GM12891 (cell line): ENCODE data around the gene THOC5.
A peak's percentile ranks its signal among the peaks of the same experiment; 100 is the strongest.
"Not testable (repeated sequence)": the region's sequence is repeated elsewhere in the genome, so short reads cannot be mapped to it uniquely, and the experiment has no call there.

Experiments used
- DNase-seq: peaks from one replicate; pipeline ENCODE4 v3.0.0; 2011; ENCODE audit warnings: low spot score; ENCODE audit not compliant: insufficient read length
- FAIRE-seq: peaks from 2 replicates; lab custom pipeline; 2011; peaks lifted over from hg19 to GRCh38; lab: Jason Lieb, UNC
- PAX5 ChIP-seq: IDR thresholded peaks from 2 replicates; pipeline ENCODE4 v1.6.1; 2011; ENCODE audit warnings: low read length, moderate library complexity, mild to moderate bottlenecking; ENCODE audit not compliant: insufficient read depth, severe bottlenecking
- POLR2A ChIP-seq: IDR thresholded peaks from 2 replicates; pipeline ENCODE4 v1.6.1; 2011; ENCODE audit warnings: low read depth, low read length, control low read depth
- POLR2AphosphoS5 ChIP-seq: IDR thresholded peaks from 2 replicates; pipeline ENCODE4 v1.6.1; 2011; ENCODE audit warnings: low read depth, low read length, control low read depth
- POU2F2 ChIP-seq: IDR thresholded peaks from 2 replicates; pipeline ENCODE4 v1.6.1; 2011; ENCODE audit warnings: low read depth, mild to moderate bottlenecking, control low read depth, low read length, moderate library complexity
- SPI1 ChIP-seq: IDR thresholded peaks from 2 replicates; pipeline ENCODE4 v1.6.1; 2011; ENCODE audit warnings: low read depth, low read length, control low read depth
- TAF1 ChIP-seq: IDR thresholded peaks from 2 replicates; pipeline ENCODE4 v1.6.1; 2011; ENCODE audit warnings: low read depth, low read length, control low read depth

THOC5 gene

GRCh38 chr22:29580200-29580810 lies 26.7 kb upstream of the THOC5 start:
- FAIRE-seq (peak; percentile 79), DNase-seq (peak; percentile 30)
- TF ChIP-seq SPI1 (no peak), PAX5 (no peak), POU2F2 (no peak), POLR2A (peak; percentile 23; the same call in 1 of the 2 replicates)

GRCh38 chr22:29578462-29579200 lies 25.1 kb upstream of the THOC5 start:
- TF ChIP-seq TAF1 (no peak), SPI1 (no peak), POLR2A (no peak), PAX5 (no peak), POU2F2 (no peak), POLR2AphosphoS5 (no peak)
- DNase-seq, result no peak

GRCh38 chr22:29574762-29575450 lies 21.3 kb upstream of the THOC5 start:
- DNase-seq (no peak), FAIRE-seq (no peak)
- TF ChIP-seq POLR2A (no peak), PAX5 (no peak), SPI1 (no peak), POLR2AphosphoS5 (no peak), TAF1 (no peak), POU2F2 (no peak)

More at GRCh38 chr22:29578462-29579200, 25.1 kb upstream of the THOC5 start:
- no peak for FAIRE-seq

GRCh38 chr22:29570912-29571549 lies 17.5 kb upstream of the THOC5 start:
- TF ChIP-seq POU2F2, result no peak
- TF ChIP-seq SPI1, result no peak
- TF ChIP-seq TAF1, result no peak
- TF ChIP-seq POLR2A, result no peak
- no peak for TF ChIP-seq POLR2AphosphoS5
- TF ChIP-seq PAX5, result no peak
- DNase-seq (no peak), FAIRE-seq (no peak)

GRCh38 chr22:29570456-29570855 lies 16.9 kb upstream of the THOC5 start:
- FAIRE-seq, result no peak
- TF ChIP-seq POLR2AphosphoS5, result no peak
- TF ChIP-seq TAF1, result no peak
- no peak for TF ChIP-seq PAX5
- no peak for TF ChIP-seq SPI1
- TF ChIP-seq POLR2A, result no peak
- no peak for TF ChIP-seq POU2F2
- DNase-seq, result no peak

- FAIRE-seq (no peak), DNase-seq (no peak)
- TF ChIP-seq POU2F2 (no peak), POLR2AphosphoS5 (no peak), PAX5 (no peak), TAF1 (no peak), SPI1 (no peak), POLR2A (no peak)
These were observed 15.6 kb upstream of the THOC5 start for GRCh38 chr22:29569011-29569678.

GRCh38 chr22:29567338-29567737 lies 13.8 kb upstream of the THOC5 start:
- FAIRE-seq (no peak), DNase-seq (no peak)
- no peak for TF ChIP-seq PAX5
- no peak for TF ChIP-seq POU2F2
- TF ChIP-seq POLR2AphosphoS5, result no peak
- no peak for TF ChIP-seq SPI1
- no peak for TF ChIP-seq TAF1
- no peak for TF ChIP-seq POLR2A

GRCh38 chr22:29566513-29566912 lies 13.0 kb upstream of the THOC5 start:
- not testable (repeated sequence) for DNase-seq, FAIRE-seq
